ENCODE results near the gene SV2A. TPM values are rescaled to one million over a fixed set of nuclear protein-coding genes. Genes with fewer than 3 reads are reported as not detected.
"Not testable (repeated sequence)": the region's sequence is repeated elsewhere in the genome, so short reads cannot be mapped to it uniquely, and the experiment has no call there.

Gene SV2A, protein sequence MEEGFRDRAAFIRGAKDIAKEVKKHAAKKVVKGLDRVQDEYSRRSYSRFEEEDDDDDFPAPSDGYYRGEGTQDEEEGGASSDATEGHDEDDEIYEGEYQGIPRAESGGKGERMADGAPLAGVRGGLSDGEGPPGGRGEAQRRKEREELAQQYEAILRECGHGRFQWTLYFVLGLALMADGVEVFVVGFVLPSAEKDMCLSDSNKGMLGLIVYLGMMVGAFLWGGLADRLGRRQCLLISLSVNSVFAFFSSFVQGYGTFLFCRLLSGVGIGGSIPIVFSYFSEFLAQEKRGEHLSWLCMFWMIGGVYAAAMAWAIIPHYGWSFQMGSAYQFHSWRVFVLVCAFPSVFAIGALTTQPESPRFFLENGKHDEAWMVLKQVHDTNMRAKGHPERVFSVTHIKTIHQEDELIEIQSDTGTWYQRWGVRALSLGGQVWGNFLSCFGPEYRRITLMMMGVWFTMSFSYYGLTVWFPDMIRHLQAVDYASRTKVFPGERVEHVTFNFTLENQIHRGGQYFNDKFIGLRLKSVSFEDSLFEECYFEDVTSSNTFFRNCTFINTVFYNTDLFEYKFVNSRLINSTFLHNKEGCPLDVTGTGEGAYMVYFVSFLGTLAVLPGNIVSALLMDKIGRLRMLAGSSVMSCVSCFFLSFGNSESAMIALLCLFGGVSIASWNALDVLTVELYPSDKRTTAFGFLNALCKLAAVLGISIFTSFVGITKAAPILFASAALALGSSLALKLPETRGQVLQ
- 6.9 TPM for polyA plus RNA-seq (2012; ENCODE audit: low read depth, missing spikeins)

DNA sequence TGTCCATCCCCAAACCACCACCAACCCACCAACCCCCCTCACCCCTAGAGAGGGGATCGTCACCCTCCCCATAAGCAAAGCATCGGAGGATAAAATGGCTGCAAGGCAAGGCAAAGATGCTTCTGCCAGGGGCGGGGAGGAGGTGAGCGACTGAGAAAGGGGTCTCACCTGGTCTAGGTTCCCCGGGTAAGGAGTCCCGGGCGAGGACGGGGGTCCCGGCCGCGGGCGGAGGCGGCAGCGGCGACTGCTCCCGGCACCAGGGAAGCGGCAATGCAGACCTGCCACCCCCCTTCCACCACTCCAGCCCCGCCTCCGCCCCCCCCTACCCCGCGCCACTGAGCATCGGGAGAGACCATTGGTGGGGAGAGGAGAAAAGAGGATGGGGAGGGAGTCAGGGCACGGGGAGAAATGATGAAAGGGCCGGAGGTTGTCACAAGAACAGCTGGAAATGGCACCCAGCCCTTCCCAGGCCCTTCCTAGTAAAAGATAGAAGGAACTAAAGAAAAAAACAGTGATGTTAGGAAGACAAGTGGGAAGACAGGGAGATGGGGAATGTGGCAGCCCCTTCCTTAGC is at the start of gene SV2A:
TSS of gene SV2A (minus strand) at position 274 of the 574 bp plus-strand sequence. CDS start 4,004 bp downstream, outside the sequence.
- FAIRE-seq, result no peak
- TF ChIP-seq POU2F2 (IDR thresholded peaks at IDR 0.05; ENCODE audit: low read depth, low read length) (no peak), PAX5 (IDR thresholded peaks at IDR 0.05; ENCODE audit: insufficient read depth, low read length, severe bottlenecking) (no peak), POLR2A (IDR thresholded peaks at IDR 0.05; ENCODE audit: low read depth, low read length) (no peak), POLR2AphosphoS5 (IDR thresholded peaks at IDR 0.05; ENCODE audit: low read depth, low read length) (no peak), SPI1 (IDR thresholded peaks at IDR 0.05; ENCODE audit: low read depth, low read length) (no peak), TAF1 (IDR thresholded peaks at IDR 0.05; ENCODE audit: low read depth, low read length) (no peak)
- no peak for DNase-seq (ENCODE audit: insufficient read length, low spot score)

DNA sequence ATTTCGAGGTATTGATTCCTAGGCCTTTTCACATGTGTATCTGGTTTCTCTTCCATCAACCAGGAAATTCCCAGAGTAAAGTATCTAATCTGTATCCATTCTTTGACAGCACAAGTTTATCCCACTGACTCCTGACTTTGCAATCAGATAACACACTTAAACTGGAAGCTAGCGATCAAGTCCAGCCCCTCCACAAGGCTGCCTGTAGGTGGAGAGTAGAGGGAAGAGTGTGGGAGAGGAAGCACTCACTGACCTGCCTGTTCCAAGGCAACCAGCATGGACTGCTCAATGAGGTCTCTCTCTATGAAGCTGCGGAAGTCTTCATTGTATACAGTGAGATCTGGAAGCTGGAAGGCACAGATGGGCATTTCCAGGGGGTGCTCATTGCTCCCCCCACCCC is 49.4 kb upstream of the SV2A start:
- no peak for DNase-seq (ENCODE audit: insufficient read length, low spot score)
- TF ChIP-seq POLR2A (IDR thresholded peaks at IDR 0.05; ENCODE audit: low read depth, low read length), result no peak
- no peak for TF ChIP-seq TAF1 (IDR thresholded peaks at IDR 0.05; ENCODE audit: low read depth, low read length)
- TF ChIP-seq PAX5 (IDR thresholded peaks at IDR 0.05; ENCODE audit: insufficient read depth, low read length, severe bottlenecking), result no peak
- no peak for TF ChIP-seq POLR2AphosphoS5 (IDR thresholded peaks at IDR 0.05; ENCODE audit: low read depth, low read length)
- TF ChIP-seq SPI1 (IDR thresholded peaks at IDR 0.05; ENCODE audit: low read depth, low read length), result no peak
- no peak for TF ChIP-seq POU2F2 (IDR thresholded peaks at IDR 0.05; ENCODE audit: low read depth, low read length)
- FAIRE-seq, result no peak

DNA sequence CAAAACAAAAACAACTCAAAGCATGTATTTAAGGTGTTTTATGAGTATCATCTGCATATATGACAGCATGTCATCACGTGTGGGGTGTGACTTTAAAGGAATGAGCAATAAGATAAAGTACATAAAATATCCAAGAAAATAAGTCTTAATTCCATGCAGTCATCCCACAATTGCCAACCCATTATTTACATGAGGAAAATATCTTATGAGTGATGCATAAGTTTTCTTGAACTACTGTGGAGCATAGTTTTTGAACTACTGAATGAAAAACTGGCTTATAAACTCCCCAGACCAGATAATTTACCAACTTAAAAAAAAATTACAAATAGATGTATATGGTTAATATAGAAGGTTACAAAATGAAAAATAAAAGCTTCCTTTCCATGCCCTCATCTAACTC is 48.8 kb upstream of the SV2A start:
- TF ChIP-seq TAF1 (IDR thresholded peaks at IDR 0.05; ENCODE audit: low read depth, low read length), result no peak
- no peak for TF ChIP-seq PAX5 (IDR thresholded peaks at IDR 0.05; ENCODE audit: insufficient read depth, low read length, severe bottlenecking)
- TF ChIP-seq POU2F2 (IDR thresholded peaks at IDR 0.05; ENCODE audit: low read depth, low read length), result no peak
- no peak for TF ChIP-seq POLR2AphosphoS5 (IDR thresholded peaks at IDR 0.05; ENCODE audit: low read depth, low read length)
- TF ChIP-seq POLR2A (IDR thresholded peaks at IDR 0.05; ENCODE audit: low read depth, low read length), result no peak
- TF ChIP-seq SPI1 (IDR thresholded peaks at IDR 0.05; ENCODE audit: low read depth, low read length), result no peak
- DNase-seq (ENCODE audit: insufficient read length, low spot score) (no peak), FAIRE-seq (no peak)

DNA sequence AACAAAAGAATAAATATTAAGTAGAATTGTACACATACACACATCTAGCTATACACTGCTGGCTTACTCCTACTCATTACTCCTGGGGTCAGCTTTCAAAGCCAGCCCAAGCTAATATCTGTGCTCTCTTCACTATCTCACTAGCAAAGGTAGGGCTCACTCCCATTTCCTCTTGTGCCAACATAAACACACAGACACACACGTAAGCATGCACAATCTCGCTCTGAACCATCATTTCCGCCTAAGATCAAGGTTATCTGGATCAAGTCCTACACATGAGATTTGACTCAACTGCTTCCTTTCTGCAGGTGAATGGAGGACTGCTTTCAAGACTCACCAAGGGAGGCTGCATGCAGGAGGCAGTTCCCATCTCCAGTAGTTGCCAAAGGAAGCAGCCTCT is 47.8 kb upstream of the SV2A start:
- no peak for FAIRE-seq
- TF ChIP-seq POLR2A (IDR thresholded peaks at IDR 0.05; ENCODE audit: low read depth, low read length) (no peak), TAF1 (IDR thresholded peaks at IDR 0.05; ENCODE audit: low read depth, low read length) (no peak), POLR2AphosphoS5 (IDR thresholded peaks at IDR 0.05; ENCODE audit: low read depth, low read length) (no peak), PAX5 (IDR thresholded peaks at IDR 0.05; ENCODE audit: insufficient read depth, low read length, severe bottlenecking) (no peak), SPI1 (IDR thresholded peaks at IDR 0.05; ENCODE audit: low read depth, low read length) (no peak), POU2F2 (IDR thresholded peaks at IDR 0.05; ENCODE audit: low read depth, low read length) (no peak)
- DNase-seq (ENCODE audit: insufficient read length, low spot score), result no peak

DNA sequence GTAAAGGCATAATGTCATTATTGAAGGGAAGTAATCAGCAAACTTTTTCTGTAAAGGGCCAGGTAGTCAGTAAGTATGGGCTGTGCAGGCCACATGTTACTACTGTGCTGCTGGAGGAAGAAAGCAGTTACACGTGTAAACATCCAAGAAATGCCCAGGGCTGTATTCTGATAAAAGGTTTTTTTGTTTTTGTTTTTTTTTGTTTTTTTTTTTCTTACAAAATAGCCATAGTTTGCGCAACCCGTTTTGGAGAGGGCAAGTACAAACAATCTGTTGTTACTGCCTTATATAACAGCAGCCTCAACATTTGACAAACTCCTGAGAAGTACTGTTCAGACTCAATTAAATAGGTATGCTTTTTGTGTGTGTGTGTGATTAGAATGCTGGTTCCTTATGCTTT is 45.7 kb upstream of the SV2A start:
- no peak for FAIRE-seq
- no peak for DNase-seq (ENCODE audit: insufficient read length, low spot score)
- TF ChIP-seq POLR2A (IDR thresholded peaks at IDR 0.05; ENCODE audit: low read depth, low read length) (no peak), POLR2AphosphoS5 (IDR thresholded peaks at IDR 0.05; ENCODE audit: low read depth, low read length) (no peak), SPI1 (IDR thresholded peaks at IDR 0.05; ENCODE audit: low read depth, low read length) (no peak), PAX5 (IDR thresholded peaks at IDR 0.05; ENCODE audit: insufficient read depth, low read length, severe bottlenecking) (no peak), POU2F2 (IDR thresholded peaks at IDR 0.05; ENCODE audit: low read depth, low read length) (no peak), TAF1 (IDR thresholded peaks at IDR 0.05; ENCODE audit: low read depth, low read length) (no peak)

DNA sequence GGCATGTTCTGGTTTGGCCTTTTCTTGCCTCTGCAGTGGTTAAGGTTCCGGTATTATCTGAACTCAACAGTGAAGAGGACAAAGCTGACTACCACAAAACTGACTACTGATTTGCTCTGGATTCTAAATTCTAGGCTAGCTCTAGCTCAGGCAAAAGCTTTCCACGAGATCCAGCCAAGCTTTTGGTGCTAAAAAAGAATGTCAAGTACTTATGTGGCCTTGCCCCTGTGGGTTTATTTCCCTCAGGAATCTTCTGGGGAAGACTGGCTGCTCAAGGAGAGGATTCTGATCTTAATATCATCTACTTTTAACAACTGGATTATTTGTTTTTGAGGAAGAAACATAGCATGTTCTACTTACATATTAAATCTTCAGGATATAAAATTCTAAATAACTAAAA is 45.1 kb upstream of the SV2A start:
- FAIRE-seq (no peak), DNase-seq (ENCODE audit: insufficient read length, low spot score) (no peak)
- TF ChIP-seq TAF1 (IDR thresholded peaks at IDR 0.05; ENCODE audit: low read depth, low read length), result no peak
- no peak for TF ChIP-seq PAX5 (IDR thresholded peaks at IDR 0.05; ENCODE audit: insufficient read depth, low read length, severe bottlenecking)
- no peak for TF ChIP-seq POLR2AphosphoS5 (IDR thresholded peaks at IDR 0.05; ENCODE audit: low read depth, low read length)
- TF ChIP-seq SPI1 (IDR thresholded peaks at IDR 0.05; ENCODE audit: low read depth, low read length), result no peak
- no peak for TF ChIP-seq POLR2A (IDR thresholded peaks at IDR 0.05; ENCODE audit: low read depth, low read length)
- TF ChIP-seq POU2F2 (IDR thresholded peaks at IDR 0.05; ENCODE audit: low read depth, low read length), result no peak

DNA sequence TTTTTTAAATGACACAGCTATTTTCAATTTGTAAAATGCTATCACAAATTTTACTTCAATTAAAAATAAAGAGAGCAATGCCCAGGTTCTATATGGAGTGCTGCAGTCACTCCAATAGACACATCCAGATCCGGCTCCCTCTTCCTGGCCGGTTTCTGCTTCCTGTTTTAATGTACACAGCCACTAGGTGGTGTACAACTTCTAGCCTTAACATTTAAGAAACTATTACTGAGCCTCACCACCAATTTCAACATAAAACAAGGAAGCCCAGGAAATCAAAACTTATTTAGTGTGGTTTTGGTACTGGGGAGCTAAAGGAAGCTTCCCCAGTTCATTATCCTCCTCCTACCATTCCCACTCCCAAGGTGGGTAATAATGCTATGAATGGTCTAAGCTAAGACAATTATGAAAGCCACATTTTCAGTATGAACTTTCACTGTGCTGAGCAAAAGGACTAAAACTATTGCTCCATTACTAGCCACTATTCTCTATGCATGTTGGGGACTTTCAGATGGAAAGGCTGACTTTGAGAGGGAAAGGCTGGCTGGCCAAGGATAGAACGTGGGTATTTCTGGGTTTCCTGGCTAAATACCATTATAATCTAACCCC is 44.5 kb upstream of the SV2A start:
- DNase-seq (ENCODE audit: insufficient read length, low spot score) (no peak), FAIRE-seq (peak; percentile 47)
- no peak for TF ChIP-seq POU2F2 (IDR thresholded peaks at IDR 0.05; ENCODE audit: low read depth, low read length)
- TF ChIP-seq SPI1 (IDR thresholded peaks at IDR 0.05; ENCODE audit: low read depth, low read length), result peak; percentile 43

DNA sequence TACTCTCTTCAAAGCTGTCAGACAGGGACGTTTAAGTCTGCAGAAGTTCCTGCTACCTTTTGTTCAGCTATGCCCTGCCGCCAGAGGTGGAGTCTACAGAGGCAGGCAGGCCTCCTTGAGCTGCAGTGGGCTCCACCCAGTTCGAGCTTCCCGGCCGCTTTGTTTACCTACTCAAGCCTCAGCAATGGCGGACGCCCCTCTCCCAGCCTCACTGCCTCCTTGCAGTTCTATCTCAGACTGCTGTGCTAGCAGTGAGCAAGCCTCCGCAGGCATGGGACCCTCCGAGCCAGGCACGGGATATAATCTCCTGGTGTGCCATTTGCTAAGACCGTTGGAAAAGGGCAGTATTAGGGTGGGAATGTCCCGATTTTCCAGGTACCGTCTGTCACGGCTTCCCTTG is 39.9 kb upstream of the SV2A start:
- not testable (repeated sequence) for DNase-seq (ENCODE audit: insufficient read length, low spot score); FAIRE-seq

DNA sequence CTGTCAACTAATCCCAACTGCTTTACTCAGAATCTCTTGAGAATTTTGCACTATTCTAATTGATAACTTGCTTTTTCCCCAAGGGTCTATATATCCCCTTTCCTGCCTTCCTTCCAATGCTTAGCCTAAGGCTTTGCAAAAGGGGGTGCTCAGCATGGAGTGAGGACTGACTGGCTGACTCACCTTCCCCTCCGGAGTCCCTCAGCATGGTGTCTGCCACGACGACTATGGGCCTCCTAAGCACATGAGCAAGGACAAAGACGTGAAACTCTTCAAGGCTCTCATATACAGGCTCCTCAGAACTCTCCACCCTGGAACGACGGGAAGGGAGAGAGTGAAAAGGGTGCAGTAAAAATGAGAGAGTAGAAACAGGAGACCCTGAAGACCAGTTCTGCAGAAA is 32.3 kb upstream of the SV2A start:
- DNase-seq (ENCODE audit: insufficient read length, low spot score), result no peak
- TF ChIP-seq TAF1 (IDR thresholded peaks at IDR 0.05; ENCODE audit: low read depth, low read length) (no peak), POLR2AphosphoS5 (IDR thresholded peaks at IDR 0.05; ENCODE audit: low read depth, low read length) (no peak), POLR2A (IDR thresholded peaks at IDR 0.05; ENCODE audit: low read depth, low read length) (no peak), PAX5 (IDR thresholded peaks at IDR 0.05; ENCODE audit: insufficient read depth, low read length, severe bottlenecking) (no peak), SPI1 (IDR thresholded peaks at IDR 0.05; ENCODE audit: low read depth, low read length) (no peak), POU2F2 (IDR thresholded peaks at IDR 0.05; ENCODE audit: low read depth, low read length) (no peak)
- no peak for FAIRE-seq

All from GM12891 (cell line).